GM19035 (cell line): ENCODE measurements around the gene ELAVL1.
A peak's percentile ranks its signal among the peaks of the same experiment; 100 is the strongest.

Source experiments
- ATAC-seq: cut with Tn5 transposase; IDR thresholded peaks from one replicate; pipeline ENCODE4 v1.9.1; 2021; ENCODE audit not compliant: unreplicated experiment

The ELAVL1 gene

DNA sequence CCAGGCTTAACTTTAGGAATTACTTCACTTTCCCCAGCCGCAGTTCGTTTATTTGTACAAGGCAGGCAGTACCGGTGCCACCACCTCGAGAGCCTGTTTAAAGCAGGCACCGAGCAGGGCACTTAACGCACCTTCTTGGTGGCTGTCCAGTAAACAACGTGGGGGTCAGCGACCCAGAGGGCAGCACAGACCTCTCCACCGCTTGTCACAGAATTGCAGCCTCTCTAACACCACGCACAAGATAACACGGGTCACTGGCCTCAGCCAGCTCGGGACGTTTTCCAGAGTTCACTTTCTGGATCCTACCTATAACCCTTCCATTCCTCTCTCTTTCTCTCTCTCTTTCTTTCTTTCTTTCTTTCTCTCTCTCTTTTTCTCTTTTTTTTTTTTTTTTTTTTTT lies 16.8 kb upstream of the ELAVL1 start:
- ATAC-seq, result no peak

DNA sequence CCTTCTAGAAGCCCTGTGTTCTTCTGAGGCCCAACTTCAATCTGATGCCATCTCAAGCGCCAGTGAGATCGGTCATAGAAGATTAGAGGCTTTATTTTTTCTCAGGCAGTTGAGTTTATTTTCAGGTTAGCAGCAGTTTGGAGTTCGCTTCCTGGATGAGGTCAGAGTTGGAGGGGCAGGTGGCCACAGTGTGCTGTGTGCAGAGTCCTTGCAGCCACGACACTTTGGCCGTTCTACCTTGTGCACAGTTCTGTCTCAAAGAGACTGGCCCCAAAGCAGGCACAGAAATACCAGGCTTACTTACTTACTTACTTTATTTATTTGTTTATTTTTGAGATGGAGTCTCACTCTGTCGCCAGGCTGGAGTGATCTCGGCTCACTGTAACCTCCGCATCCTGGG lies 15.9 kb upstream of the ELAVL1 start:
- no peak for ATAC-seq

DNA sequence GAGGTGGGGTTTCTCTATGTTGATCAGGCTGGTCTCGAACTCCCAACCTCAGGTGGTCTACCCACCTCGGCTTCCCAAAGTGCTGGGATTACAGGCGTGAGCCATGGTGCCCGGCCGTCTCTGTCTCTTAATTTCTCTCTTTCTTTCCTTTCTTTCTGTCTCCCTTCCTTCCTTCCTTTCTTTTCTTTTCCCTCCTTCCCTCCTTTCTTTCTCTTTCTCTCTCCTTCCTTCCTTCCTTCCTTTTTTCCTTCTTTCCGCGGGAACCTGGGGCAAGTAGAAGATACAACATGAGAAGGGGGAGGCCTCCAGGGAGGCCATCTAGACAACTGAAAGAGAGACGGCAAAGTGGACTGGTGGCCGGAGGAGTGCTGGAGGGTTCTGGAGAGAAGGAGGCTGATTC lies 15.2 kb upstream of the ELAVL1 start:
- no peak for ATAC-seq

DNA sequence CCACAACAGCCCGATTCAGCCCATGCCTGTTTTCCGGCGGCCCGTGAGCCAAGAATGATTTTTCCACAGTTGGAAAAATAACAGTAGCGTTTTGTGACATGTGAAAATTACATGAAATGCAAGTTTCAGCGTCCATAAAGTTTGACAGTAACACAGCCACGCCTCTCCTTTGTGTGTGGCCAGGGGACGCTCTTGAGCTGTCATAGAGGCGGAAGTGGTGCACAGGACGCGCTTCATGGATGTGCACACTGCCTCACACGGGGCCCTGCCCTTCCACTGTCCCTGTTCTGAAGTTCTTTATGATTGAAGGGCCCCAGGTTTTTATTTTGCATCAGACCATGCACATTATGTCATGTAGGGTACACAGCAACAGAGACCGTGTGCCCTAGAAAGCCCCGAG lies 12.4 kb upstream of the ELAVL1 start:
- no peak for ATAC-seq

DNA sequence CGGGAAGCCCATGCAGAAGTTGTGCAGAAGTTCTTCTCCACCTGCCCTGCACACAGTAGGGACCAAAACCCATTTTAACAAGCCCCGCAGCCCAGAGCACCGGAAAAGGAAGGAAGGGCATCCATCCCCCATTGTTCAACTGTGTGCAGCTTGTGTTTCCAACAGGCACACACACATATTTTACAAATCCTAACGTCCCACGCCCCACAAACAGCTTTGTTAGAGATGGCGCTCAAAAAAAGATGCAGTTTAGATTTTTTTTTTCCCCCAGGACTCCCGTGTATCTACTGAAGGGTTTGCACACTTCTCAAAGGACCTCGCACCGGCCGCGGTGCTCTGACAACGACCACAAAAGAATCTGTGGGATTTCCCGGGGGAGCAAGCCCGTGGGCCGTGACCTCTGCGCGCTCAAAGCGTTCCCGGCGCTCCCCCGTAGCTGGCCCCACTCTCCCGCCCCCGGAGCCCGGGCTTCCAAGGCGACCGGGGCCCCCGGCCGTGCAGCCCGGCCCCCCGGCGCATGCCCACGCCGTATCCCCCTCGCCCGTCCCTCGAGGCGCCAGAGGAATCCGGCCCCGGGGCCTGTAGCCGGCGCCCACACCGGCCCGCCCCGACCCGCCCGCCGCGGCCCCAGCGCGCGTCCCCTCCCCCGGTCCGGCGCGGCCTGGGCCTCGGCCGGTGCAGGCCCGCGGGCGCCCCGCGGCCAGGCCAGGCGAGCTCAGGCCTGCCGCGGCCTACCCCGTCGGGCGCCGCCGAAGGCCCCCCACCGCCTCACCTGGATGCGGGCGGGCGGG lies 523 bp downstream of the ELAVL1 start:
- ATAC-seq, result peak; percentile 32

DNA sequence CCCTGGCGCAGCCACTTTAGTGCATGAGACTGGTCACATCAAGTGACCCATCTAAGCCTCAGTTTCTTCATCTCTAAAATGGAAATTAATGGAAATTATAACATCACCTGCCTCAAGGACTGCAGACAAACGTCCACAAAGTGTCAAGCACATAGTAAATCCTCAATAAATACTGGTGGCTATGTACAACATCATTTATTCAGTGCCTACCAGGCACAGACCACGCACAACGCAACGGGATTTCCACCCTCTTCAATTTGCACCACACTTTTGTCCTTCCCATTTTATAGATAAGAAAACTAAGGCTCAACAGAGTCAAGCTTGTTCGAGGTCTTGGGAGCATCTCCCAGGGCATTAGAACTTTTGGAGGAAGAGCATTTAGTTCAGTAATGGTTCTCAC lies 1.4 kb downstream of the ELAVL1 start:
- no peak for ATAC-seq

DNA sequence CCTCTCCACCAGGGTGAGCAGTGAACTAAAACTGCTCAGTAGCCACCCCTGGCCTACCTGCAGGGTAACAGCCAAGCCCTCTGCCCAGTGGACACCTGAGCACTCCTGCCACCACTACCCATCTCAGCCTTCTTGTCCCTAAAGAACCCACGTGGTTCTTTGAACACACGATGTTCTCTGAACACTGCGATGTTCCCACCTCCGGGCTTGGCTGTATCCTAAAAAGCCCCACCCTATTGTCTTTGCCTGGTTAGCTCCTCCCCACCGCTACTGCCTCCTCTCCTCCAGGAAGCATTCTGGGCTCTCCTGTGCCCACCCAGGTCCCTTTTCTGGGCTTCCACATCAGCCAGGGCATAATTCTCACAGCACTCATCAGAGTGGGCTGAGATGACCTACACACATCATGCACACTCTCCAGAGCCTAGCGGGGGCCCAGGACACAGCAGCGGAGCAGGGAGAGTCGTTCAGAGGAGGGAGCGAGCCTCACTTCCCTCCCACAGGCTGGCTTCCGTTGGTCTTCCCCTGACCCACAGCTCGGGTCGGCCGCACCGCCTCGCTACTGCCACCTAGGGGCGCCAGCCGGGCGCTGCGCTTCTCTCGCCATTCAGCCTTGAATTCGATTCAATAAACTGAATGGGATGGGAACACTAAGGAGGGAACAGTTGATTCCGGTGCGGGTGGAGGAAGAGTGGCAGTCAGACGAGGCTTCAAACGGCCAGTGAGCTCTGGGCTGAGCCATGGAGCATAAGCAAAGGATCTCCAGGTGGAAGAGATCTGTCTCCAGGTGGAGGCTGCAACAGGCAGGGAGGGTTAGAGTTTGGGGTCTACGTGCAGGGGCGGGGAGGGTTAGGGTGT lies 3.2 kb downstream of the ELAVL1 start:
- ATAC-seq, result no peak

DNA sequence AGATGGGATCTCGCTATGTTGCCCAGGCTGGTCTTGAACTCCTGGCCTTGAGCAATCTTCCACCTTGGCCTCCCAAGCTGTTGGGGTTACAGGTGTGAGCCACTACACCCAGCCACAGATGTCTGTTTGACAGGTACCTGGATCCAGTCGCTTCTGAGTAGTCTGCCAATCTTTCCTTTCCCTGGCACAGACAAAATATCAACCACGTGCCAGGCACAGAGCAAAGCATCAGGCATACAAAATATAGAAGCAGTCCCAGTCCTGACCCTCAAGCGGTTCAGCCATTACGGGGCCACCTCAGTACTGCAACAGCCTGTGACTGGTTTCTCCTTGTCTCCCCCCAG lies 3.8 kb downstream of the ELAVL1 start:
- no peak for ATAC-seq

DNA sequence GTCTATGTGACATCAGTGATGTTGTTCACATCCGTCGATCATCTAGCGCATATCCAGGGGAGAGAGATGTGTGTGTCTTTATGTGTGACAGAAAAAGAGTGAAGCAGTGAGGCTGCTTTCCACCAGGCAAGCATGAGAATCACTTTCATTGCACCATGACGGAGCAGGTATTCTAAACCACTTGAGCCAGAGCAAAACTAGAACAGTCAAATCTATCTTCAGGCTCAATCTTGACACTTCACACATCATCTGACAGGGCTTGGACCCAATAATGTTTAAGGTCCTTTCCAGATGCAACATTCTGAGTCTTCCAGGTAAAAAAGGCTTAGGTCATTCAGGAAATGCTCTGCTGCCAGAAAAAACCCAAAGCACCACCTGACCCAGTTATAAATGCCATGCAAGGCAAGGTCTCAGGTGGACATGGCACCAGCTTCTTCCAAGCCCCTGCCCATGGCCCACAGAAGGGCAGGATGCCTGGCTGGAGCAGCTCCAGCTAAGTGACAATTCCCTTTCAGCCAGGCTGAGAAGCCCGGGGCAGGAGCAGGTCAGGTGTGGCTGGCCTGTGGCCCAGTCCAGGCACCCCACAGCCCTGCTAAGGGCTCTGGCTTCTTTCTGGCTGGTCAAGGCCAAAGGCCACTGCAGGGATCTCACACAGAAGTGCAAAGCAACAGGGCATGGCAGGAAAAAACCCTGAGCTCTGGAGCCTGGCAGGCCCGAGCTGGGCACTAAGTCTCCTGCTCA lies 5.0 kb downstream of the ELAVL1 start:
- ATAC-seq, result no peak

DNA sequence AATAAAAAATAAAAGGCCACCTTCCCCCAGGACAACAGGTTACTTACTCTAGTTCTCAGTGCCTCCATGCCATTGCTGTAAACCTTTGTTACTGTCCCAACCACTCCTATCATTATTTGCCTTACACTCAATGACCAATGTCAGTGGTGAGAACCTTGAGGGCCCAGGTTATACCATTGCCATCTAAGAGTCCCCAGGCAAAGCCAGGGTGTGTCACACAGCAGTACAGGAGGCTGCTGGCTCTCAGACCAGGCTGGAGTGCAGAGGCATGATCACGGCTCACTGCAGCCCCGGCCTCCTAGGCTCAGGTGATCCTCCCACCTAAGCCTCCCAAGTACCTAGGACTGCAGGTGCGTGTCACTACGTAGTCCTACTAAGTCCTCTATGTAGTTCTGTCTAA lies 6.1 kb downstream of the ELAVL1 start:
- ATAC-seq, result no peak

DNA sequence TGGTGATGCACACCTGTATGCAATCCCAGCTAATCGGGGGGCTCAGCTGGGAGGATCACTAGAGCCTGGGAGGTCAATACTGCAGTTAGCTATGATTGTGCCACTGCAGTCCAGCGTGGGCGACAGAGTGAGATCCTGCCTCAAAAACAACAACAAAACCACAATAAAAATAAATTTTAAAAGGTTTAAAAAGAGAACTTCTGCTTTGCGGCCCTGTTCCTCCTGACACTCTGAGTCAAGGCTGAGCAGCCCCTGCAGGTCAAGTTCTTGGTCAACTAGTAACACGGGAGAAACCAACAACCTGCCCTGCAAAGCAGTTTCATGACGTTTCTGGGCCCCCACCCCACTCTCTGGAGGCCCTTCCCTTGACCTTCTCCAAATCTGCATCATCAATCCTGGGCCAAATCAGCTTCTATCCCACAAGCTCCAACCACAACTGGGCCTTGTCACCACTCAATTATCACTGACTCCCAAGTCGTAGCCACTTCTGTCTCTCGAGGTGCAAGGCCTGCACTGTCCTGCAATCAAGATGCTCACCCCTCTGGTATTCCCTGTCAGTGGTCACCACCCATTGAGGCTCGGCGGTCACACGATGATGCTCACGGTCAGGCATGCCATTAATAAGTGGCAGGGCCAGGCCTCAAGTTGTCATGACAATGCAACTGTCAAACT lies 7.5 kb downstream of the ELAVL1 start:
- no peak for ATAC-seq

DNA sequence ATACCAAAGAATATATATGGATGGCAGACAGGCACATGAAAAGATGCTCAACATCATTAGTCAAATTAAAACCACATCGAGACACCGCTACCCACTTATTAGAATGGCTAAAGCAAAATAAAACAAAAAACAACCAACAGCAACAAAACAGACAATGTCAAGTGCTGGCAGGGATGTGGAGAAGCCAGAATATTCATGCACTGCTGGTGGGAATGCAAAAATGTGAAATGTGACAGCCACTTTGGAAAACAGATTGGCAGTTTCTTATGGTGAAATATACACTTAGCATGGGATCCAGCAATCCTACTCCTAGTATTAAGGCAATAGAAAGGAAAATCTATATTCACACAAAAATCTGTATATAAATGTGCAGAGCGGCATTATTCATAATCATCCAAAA lies 8.6 kb downstream of the ELAVL1 start:
- no peak for ATAC-seq

DNA sequence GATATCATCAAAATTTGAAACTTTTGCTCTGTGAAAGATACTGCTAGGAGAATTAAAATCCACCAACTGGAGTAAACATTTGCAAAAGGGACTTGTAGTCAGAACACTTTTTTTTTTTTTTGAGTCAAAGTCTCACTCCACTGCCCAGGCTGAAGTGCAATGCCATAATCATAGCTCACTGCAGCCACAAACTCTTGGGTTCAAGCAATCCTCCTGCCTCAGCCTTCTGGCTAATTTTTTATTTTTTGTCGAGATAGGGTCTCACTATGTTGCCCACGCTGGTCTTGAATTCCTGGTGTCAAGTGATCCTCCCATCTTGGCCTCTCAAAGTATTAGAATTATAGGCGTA lies 9.7 kb downstream of the ELAVL1 start:
- no peak for ATAC-seq

DNA sequence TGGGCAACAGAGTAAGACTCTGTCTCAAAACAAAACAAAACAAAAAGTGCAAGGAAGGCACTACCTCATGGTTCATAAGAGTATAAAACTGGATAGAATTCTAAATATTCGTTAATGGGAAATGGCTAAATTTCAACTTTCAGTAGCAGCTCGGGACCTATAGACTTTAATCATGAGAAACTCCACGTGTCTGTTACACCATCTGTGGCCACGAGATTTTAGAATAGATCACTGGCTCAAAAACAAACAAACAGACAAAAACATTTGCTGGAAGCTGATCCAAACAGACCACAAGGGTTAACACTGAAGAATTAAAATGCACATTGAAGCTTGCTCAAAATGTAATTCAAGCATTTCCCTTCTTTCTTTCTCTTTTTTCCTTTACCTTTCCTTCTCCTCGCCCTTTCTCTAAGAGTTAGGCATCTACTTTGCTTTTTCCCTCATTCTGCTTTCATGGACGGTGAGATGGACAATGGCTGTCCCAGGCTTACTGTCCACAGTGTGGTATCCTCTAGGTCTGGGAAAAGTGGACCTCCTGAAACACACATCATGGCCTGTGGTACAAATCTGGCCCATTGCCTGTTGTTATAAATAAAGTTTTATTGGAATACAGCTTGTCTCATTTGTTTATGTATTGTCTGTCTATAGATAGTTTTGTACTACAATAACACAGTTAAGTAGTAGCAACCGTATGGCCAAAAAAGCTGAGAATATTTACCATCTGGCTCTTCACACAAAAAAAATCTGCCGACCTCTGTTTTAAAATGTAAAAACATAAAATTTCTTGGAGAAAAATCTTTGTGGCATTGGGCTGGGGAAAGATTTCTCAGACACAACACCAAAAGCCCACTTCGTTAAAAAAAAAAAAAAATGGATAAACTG lies 10.3 kb downstream of the ELAVL1 start:
- no peak for ATAC-seq

DNA sequence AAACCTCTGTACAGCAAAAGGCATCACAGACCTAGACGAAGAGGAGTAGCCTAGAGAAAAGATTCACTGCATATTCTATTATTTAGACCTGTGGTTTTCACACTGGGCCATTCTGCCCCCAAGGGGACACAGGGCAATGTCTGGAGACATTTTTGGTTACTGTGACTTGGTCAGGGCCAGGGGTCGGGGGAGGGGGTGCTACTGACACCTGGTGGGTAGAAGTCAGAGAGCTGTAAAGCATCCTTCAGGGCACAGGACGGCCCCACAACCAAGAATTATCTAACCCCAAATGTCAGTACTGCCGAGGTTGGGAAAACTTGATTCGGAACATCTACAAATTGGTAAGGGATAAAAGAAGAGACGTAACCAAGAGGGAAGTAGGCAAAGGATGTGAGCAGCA lies 11.3 kb downstream of the ELAVL1 start:
- ATAC-seq, result no peak

DNA sequence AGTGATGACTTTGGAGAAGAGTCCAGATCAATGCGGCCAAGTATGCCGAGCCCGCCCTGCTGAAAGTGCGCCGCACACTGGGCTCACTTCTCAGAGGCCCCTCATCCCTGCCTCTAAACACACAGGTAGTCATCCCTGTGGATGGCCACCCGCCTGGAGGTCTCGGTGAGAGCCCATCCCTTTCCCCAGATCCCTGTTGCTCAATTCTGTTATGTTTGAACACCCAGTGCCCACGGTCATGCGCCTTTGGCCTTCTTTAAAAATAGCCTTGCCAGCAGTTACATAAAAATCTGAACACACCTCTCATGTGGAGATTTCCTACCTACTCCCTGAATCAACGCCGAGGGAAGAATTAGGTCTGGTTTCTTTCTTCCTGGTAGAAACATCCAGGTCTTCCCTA lies 11.9 kb downstream of the ELAVL1 start:
- no peak for ATAC-seq

DNA sequence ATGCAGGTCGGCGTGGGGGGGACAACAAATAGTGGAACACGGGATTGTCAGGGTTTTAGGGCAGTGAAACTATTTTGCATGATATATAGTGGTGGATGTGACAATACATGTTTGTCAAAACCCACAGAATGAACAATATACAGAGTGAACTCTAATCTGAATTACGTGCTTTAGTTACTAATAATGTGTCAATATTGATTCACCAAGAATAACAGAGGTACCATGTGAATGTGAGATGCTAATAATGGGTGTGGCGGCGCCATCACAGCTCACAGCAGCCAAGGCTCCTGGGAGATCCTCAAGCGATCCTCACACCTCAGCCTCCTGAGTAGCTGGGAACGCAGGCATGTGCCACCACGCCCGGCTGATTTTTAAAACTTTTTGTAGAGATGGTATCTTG lies 12.9 kb downstream of the ELAVL1 start:
- no peak for ATAC-seq

DNA sequence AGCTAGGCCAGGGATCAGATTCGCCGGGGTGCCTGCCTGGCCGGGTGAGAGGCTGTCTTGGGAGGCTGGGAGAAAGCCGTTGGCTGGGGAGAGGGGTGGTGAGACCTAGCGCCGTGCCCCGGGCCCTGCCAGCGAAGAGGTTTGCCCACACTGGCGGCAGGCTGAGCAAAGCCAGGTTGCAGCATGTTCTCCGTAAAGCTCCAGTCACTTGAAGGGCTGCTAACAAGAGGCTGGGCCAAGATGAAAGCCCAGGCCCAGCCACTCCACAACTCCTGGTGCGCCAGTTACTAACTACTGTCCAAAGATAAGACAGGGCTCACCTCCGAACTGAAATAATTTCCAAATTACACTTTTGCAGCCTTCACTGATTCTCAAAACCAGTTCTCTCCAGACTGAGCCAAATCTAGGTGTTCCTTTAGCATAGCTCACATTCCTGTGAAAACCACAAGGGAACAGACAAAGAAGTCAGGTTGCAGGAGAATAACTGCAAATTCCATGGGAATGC lies 16.3 kb downstream of the ELAVL1 start:
- ATAC-seq, result no peak

DNA sequence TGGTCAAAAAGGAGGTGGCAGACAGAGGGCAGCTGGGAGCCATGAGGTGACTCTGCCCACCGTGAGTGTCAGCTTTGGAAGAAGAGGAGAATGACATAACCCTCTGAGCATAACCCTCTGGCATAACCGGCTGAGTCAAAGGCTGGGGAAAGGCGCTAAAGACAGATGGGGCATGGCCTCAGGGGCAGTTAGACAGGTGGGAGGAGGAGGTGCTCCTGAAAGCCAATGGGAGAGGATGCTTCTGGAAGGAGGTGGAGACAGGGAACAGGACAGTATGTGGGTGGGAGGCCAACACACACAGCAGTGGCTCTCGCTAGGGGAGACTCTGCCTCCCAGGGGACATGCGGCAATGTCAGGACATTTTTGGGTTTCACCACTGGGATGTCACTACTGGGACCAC lies 17.1 kb downstream of the ELAVL1 start:
- no peak for ATAC-seq

DNA sequence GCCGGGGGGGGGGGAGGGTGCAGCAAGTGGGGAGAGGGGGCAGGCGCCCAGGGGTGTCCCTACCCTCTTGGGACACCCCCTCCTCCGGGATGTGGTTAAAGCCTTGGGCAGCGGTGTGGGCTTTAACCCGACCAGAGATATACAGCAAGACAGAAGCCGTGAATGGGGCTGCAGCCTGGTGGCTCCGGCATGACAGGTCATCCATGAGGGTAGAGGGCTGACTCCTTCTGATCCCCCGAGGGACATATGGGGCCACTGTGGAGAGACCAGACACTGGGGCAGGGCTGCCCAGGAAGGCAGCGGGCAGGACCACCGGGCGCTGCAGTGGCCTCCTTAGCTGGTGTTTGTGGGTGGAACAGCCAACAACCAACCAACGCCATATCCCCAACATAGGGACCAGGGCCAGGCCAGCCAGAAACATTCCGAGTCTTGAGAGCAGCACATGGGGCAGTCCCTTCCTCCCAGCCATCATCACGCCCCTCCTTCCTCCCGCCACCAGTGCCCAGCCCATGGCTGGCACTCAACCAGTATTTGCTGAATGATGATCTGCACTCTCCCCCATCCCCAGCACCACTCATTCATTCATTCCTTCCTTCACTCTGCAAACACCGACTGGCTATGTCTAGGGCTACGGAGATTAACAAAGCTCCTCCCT lies 18.2 kb downstream of the ELAVL1 start:
- ATAC-seq, result no peak
